ENCODE results near the gene SPTSSA. TPM values are rescaled to one million over a fixed set of nuclear protein-coding genes. Genes with fewer than 3 reads are reported as not detected.

Gene SPTSSA
- total and polyA plus RNA-seq, 7 donors = 22.8 to 79.3 (median 29.3) TPM

GRCh38 chr14:34465069-34465859 is 3.2 kb upstream of the SPTSSA start:
- Histone ChIP-seq H3K27ac (peak overlapping the region in 1 of 4 donors; percentile 3), H3K4me3 (no peak overlapping the region), H3K27me3 (no peaks in the 10 kb centered on the region), H3K36me3 (no peaks in the 10 kb centered on the region), H3K4me1 (peaks cover 0 to 16% (median 14%) of the 10 kb centered on the region in 4 donors), H3K9me3 (no peaks in the 10 kb centered on the region)
- TF ChIP-seq EP300 (IDR thresholded peaks at IDR 0.05) (no peak), CTCF (IDR thresholded peaks at IDR 0.05) (no peak), POLR2A (IDR thresholded peaks at IDR 0.05) (no peak), POLR2AphosphoS5 (IDR thresholded peaks at IDR 0.05) (no peak)
- intact Hi-C loops (cut with DNase I) = no loop called here
- DNase-seq = no peak
- 16 to 37% methylated on average over 2 of the region's 2 CpGs for WGBS, 2 donors

- peaks cover 0 to 25% (median 19%) of the 10 kb centered on the region in 4 donors for H3K4me1 ChIP-seq
- H3K27ac ChIP-seq = peak overlapping the region in 3 of 4 donors; percentile 92 to 99 (median 98)
- TF ChIP-seq EP300 (IDR thresholded peaks at IDR 0.05) (no peak), POLR2AphosphoS5 (IDR thresholded peaks at IDR 0.05) (no peak), POLR2A (IDR thresholded peaks at IDR 0.05) (no peak), CTCF (IDR thresholded peaks at IDR 0.05) (no peak)
- 47 to 82% methylated on average over 1 of the region's 1 CpG for WGBS, 2 donors
- H3K9me3 ChIP-seq = no peaks in the 10 kb centered on the region
- DNase-seq = no peak
- H3K36me3 ChIP-seq = no peaks in the 10 kb centered on the region
- intact Hi-C loops (cut with DNase I) = loop anchor here (5.0 kb wide), 2 partner anchors 74 to 96 kb away; partner anchors contain the start of gene EAPP
- H3K27me3 ChIP-seq = no peaks in the 10 kb centered on the region
- no peak overlapping the region for H3K4me3 ChIP-seq
These were observed 1.5 kb upstream of the SPTSSA start for GRCh38 chr14:34463598-34463961.

- Histone ChIP-seq H3K4me3 (peak overlapping the region; percentile 39 to 86 (median 81)), H3K9me3 (no peaks in the 10 kb centered on the region), H3K27ac (peak overlapping the region; percentile 89 to 99 (median 96)), H3K36me3 (peaks cover 0 to 1% (median 0%) of the 10 kb centered on the region in 4 donors), H3K27me3 (no peaks in the 10 kb centered on the region), H3K4me1 (peaks cover 0 to 25% (median 19%) of the 10 kb centered on the region in 4 donors)
- TF ChIP-seq POLR2AphosphoS5 (IDR thresholded peaks at IDR 0.05) (no peak), CTCF (IDR thresholded peaks at IDR 0.05) (no peak), POLR2A (IDR thresholded peaks at IDR 0.05) (no peak)
- DNase-seq = peak; percentile 82
- WGBS, 2 donors = 0 to 1% methylated on average over 45 of the region's 45 CpGs
- intact Hi-C loops (cut with DNase I) = loop anchor here (1.0 to 5.0 kb wide), 3 partner anchors 36 to 94 kb away; partner anchors contain the start of gene EAPP
These were observed 507 bp downstream of the SPTSSA start for GRCh38 chr14:34461334-34462131.

GRCh38 chr14:34460841-34461240 is 1.2 kb downstream of the SPTSSA start:
- H3K4me3 ChIP-seq = peak overlapping the region; percentile 1 to 86 (median 81)
- no peaks in the 10 kb centered on the region for H3K27me3 ChIP-seq
- H3K4me1 ChIP-seq = peaks cover 0 to 25% (median 19%) of the 10 kb centered on the region in 4 donors
- 9 to 40% methylated on average over 2 of the region's 2 CpGs for WGBS, 2 donors
- peak overlapping the region; percentile 89 to 99 (median 96) for H3K27ac ChIP-seq
- TF ChIP-seq POLR2AphosphoS5 (IDR thresholded peaks at IDR 0.05) = no peak
- no peak for TF ChIP-seq POLR2A (IDR thresholded peaks at IDR 0.05)
- no peak for TF ChIP-seq CTCF (IDR thresholded peaks at IDR 0.05)
- no peak for TF ChIP-seq EP300 (IDR thresholded peaks at IDR 0.05)
- peaks cover 0 to 8% (median under 1%) of the 10 kb centered on the region in 4 donors for H3K36me3 ChIP-seq
- H3K9me3 ChIP-seq = no peaks in the 10 kb centered on the region
- intact Hi-C loops (cut with DNase I) = loop anchor here (5.0 kb wide), 2 partner anchors 76 to 94 kb away; partner anchors contain the start of gene EAPP
- DNase-seq = no peak

All from sigmoid colon (tissue), 7 donors.